Parathyroid adenoma (tissue), 2 donors: ENCODE data around the gene ZNF697.
"Not testable (repeated sequence)": the region's sequence is repeated elsewhere in the genome, so short reads cannot be mapped to it uniquely, and the experiment has no call there.

Source experiments
- H2AFZ ChIP-seq: fragments of 300-600 bp; sonication (generic); one replicate; pipeline ENCODE4 v1.7.0; 2017; ENCODE audit warnings: antibody characterized with exemption, mild to moderate bottlenecking
- H3K27ac ChIP-seq: fragments of 300-600 bp; sonication (generic); one replicate; pipeline ENCODE4 v1.7.0; 2017
- H3K27me3 ChIP-seq: fragments of 300-600 bp; sonication (generic); one replicate; pipeline ENCODE4 v1.7.0; 2017; ENCODE audit warnings: low read length; ENCODE audit not compliant: control insufficient read depth, insufficient read depth
- H3K36me3 ChIP-seq: fragments of 300-600 bp; sonication (generic); one replicate; pipeline ENCODE4 v1.7.0; 2017; ENCODE audit warnings: low read length; ENCODE audit not compliant: control insufficient read depth, insufficient read depth
- H3K4me1 ChIP-seq: fragments of 300-600 bp; sonication (generic); one replicate; pipeline ENCODE4 v1.7.0; 2017; ENCODE audit warnings: control low read depth
- H3K4me2 ChIP-seq: fragments of 300-600 bp; sonication (generic); one replicate; pipeline ENCODE4 v1.7.0; 2017; ENCODE audit warnings: low read length
- H3K4me3 ChIP-seq: fragments of 300-600 bp; sonication (generic); one replicate; pipeline ENCODE4 v1.7.0; 2017; ENCODE audit warnings: low read depth, low read length
- H3K79me2 ChIP-seq: fragments of 300-600 bp; sonication (generic); one replicate; pipeline ENCODE4 v1.7.0; 2017; ENCODE audit warnings: control low read depth
- H3K9ac ChIP-seq: fragments of 300-600 bp; sonication (generic); one replicate; pipeline ENCODE4 v1.7.0; 2017; ENCODE audit warnings: mild to moderate bottlenecking
- H3K9me3 ChIP-seq: fragments of 300-600 bp; sonication (generic); one replicate; pipeline ENCODE4 v1.7.0; 2017; ENCODE audit warnings: low read length; ENCODE audit not compliant: control insufficient read depth
- CTCF ChIP-seq: fragments of 300-600 bp; sonication (generic); IDR thresholded peaks from one replicate; pipeline ENCODE4 v1.7.0; 2017; ENCODE audit warnings: antibody characterized with exemption, mild to moderate bottlenecking
- donor health status: primary hyperparathyroidism.

The ZNF697 gene

GRCh38 chr1:119605686-119606085, 42.4 kb downstream of the ZNF697 start:
- no peak overlapping the region for H3K27ac ChIP-seq
- H2AFZ ChIP-seq: no peak overlapping the region
- no peaks in the 10 kb centered on the region for H3K79me2 ChIP-seq
- H3K36me3 ChIP-seq: peaks cover 2% of the 10 kb centered on the region
- H3K9me3 ChIP-seq: no peaks in the 10 kb centered on the region
- no peak overlapping the region for H3K4me2 ChIP-seq
- no peaks in the 10 kb centered on the region for H3K27me3 ChIP-seq
- no peak overlapping the region for H3K9ac ChIP-seq
- no peak overlapping the region for H3K4me3 ChIP-seq
- TF ChIP-seq CTCF: no peak
- no peaks in the 10 kb centered on the region for H3K4me1 ChIP-seq

- H3K4me2 ChIP-seq, H3K27ac ChIP-seq, H3K9ac ChIP-seq, H2AFZ ChIP-seq, H3K27me3 ChIP-seq, H3K4me1 ChIP-seq, H3K79me2 ChIP-seq, H3K4me3 ChIP-seq, H3K36me3 ChIP-seq, H3K9me3 ChIP-seq: not testable (repeated sequence)
These were observed 43.0 kb downstream of the ZNF697 start for GRCh38 chr1:119605080-119605479.

- Histone ChIP-seq H3K4me2 (no peak overlapping the region), H3K36me3 (peaks cover 2% of the 10 kb centered on the region), H3K4me3 (no peak overlapping the region), H3K4me1 (no peaks in the 10 kb centered on the region), H3K9me3 (no peaks in the 10 kb centered on the region), H3K27me3 (no peaks in the 10 kb centered on the region), H3K79me2 (no peaks in the 10 kb centered on the region), H3K9ac (no peak overlapping the region), H2AFZ (no peak overlapping the region), H3K27ac (no peak overlapping the region)
- no peak for TF ChIP-seq CTCF
These were observed 44.4 kb downstream of the ZNF697 start for GRCh38 chr1:119603695-119604094.

- not testable (repeated sequence) for H3K9ac ChIP-seq, H3K9me3 ChIP-seq, H3K27ac ChIP-seq, H3K4me1 ChIP-seq, H3K36me3 ChIP-seq, H3K4me3 ChIP-seq, H3K4me2 ChIP-seq, H3K27me3 ChIP-seq, H2AFZ ChIP-seq, H3K79me2 ChIP-seq
These were observed 44.8 kb downstream of the ZNF697 start for GRCh38 chr1:119603241-119603640.

- H3K9ac ChIP-seq, H3K4me1 ChIP-seq, H3K27ac ChIP-seq, H3K4me3 ChIP-seq, H3K79me2 ChIP-seq, H3K27me3 ChIP-seq, H2AFZ ChIP-seq, H3K4me2 ChIP-seq, H3K36me3 ChIP-seq, H3K9me3 ChIP-seq: not testable (repeated sequence)
These were observed 45.3 kb downstream of the ZNF697 start for GRCh38 chr1:119602789-119603188.

GRCh38 chr1:119602169-119602568, 45.9 kb downstream of the ZNF697 start:
- no peaks in the 10 kb centered on the region for H3K4me1 ChIP-seq
- H3K4me3 ChIP-seq: no peak overlapping the region
- no peak for TF ChIP-seq CTCF
- H3K79me2 ChIP-seq: no peaks in the 10 kb centered on the region
- H3K27ac ChIP-seq: no peak overlapping the region
- H3K9ac ChIP-seq: no peak overlapping the region
- peaks cover 2% of the 10 kb centered on the region for H3K36me3 ChIP-seq
- H3K4me2 ChIP-seq: no peak overlapping the region
- no peaks in the 10 kb centered on the region for H3K27me3 ChIP-seq
- H3K9me3 ChIP-seq: no peaks in the 10 kb centered on the region
- H2AFZ ChIP-seq: no peak overlapping the region
